GM21528 (cell line): ENCODE data around the gene SLC49A4.

Source experiments
- ATAC-seq: cut with Tn5 transposase; IDR thresholded peaks from one replicate; pipeline ENCODE4 v1.9.1; 2021; ENCODE audit warnings: mild to moderate bottlenecking, moderate library complexity; ENCODE audit not compliant: unreplicated experiment, low FRiP score

SLC49A4 gene

GRCh38 chr3:122843604-122844003, 48.7 kb downstream of the SLC49A4 start:
- ATAC-seq, result no peak

- no peak for ATAC-seq
Observed at GRCh38 chr3:122857019-122857418, 62.1 kb downstream of the SLC49A4 start.

DNA sequence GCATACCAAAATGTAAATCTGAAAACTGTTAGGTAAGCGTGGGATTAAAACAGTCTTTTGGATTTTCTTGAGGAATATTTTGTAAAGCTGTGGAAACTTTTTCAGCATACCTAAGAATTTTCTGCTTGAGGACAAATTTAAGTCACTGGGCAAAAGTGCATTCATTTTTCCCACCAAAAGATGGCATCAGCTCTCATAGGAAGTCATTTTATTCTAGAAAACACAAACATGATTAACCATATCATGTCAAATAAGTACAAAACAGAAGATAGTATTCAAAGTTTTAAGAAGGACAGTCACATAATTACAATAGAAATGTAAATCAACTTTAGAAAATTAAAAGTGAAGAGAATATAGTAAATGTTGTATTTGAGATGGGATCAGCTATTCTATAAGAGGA, 63.5 kb downstream of the SLC49A4 start:
- ATAC-seq, result no peak

- no peak for ATAC-seq
Observed at GRCh38 chr3:122859021-122859805, 64.3 kb downstream of the SLC49A4 start.

DNA sequence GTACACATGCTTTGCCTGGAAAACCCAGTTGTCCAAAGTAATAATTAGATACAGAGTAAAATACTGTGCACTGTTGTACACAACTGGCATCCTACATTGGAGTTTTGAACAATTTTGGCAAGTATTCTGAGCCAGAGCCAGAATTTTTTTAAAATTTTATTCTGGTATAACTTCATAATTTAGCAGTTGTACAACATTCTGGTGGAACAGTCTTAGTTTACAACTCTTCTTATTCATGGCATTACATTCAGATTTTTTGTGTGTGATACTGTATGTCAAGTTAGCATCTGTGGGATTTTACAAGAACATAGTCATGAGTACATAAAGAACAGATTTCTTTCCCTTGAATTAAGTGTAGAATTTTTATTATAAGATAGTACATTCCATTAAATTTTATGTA, 67.5 kb downstream of the SLC49A4 start:
- no peak for ATAC-seq

DNA sequence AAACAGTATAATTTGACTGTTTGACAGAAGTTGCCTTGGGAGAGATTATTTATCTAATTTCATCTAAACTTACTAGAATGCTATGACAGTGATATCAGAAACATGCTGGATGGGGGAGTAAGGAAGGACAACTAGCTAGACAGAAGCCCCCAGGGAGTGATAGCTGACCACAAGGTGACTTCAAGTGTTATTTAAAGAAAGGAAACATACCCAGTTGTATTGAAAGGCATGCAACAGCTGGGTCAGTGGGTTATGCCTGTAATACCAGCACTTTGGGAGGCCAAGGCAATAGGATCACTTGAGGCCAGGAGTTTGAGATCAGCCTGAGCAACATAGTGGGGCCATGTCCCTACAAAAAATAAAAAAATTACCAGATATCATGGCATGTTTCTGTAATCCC, 69.6 kb downstream of the SLC49A4 start:
- ATAC-seq, result no peak

DNA sequence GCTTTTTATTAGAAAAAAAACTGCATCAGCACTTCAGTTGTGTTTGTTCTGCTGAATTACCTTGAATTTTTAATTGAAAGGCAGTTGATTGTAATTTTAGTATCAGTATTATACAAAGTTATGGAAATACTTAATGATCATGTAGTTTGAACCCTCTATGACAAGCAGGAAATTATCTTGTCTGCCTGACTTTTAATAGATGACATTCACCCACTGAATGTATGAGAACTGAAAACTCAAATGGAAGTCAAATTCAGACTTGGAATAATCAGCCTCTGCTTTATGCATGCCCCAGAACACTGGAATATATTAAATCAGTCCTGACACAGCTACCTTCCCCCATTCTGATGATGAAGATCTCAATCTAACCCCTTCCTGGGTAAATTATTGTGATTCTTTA, 73.5 kb downstream of the SLC49A4 start:
- ATAC-seq, result no peak

GRCh38 chr3:122873741-122874515, 79.1 kb downstream of the SLC49A4 start:
- ATAC-seq, result no peak

- no peak for ATAC-seq
Observed at GRCh38 chr3:122875547-122876127, 80.8 kb downstream of the SLC49A4 start.

DNA sequence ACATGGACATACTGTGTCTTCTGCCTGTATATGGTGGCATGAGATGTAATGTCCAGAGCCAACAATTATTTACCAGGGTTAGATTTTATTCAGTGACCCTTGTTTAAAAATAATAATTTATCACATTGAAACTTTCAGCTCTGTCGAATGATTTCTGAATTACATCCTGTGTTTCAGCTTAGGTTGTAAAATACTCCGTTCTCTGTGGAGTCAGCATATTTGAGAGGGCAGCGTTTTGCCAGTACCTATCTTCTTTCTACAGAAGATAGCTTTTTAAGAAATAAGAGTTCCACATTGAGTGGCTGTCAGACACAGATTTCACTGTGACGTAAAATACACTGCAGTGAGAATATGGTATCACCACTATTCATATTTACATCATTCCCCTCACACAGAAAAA, 85.3 kb downstream of the SLC49A4 start:
- no peak for ATAC-seq

- ATAC-seq, result no peak
Observed at GRCh38 chr3:122880624-122881023, 85.8 kb downstream of the SLC49A4 start.

GRCh38 chr3:122882361-122882947, 87.6 kb downstream of the SLC49A4 start:
- ATAC-seq, result no peak

- ATAC-seq, result no peak
Observed at GRCh38 chr3:122886251-122886650, 91.4 kb downstream of the SLC49A4 start.

- no peak for ATAC-seq
Observed at GRCh38 chr3:122886946-122887345, 92.1 kb downstream of the SLC49A4 start.

GRCh38 chr3:122890077-122890719, 95.3 kb downstream of the SLC49A4 start:
- ATAC-seq, result peak; percentile 52

DNA sequence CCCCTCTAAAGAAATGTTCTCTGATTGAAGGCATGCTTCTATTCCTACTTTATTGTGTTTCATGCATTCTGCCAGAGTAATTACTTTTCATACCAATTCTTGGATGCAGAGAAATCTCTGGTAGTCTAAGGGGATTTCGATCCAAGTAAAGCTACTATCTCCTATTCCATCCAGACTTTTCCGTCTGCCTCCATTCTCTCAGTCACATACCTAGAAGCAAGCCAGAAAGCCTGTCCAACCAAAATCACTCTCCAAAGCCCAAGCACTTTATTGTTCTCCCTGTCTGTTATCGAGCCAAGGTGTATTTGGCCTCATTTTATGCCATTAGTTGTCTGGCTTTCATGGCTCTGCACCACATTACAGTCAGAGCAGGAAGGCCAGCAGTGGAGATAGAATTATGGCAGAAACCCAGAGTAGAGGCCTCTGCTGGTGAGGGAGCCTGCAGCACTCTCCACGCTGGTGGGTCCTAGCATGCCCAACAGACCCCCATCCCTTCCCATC, 95.9 kb downstream of the SLC49A4 start:
- no peak for ATAC-seq

- ATAC-seq, result no peak
Observed at GRCh38 chr3:122892118-122892960, 97.5 kb downstream of the SLC49A4 start.

DNA sequence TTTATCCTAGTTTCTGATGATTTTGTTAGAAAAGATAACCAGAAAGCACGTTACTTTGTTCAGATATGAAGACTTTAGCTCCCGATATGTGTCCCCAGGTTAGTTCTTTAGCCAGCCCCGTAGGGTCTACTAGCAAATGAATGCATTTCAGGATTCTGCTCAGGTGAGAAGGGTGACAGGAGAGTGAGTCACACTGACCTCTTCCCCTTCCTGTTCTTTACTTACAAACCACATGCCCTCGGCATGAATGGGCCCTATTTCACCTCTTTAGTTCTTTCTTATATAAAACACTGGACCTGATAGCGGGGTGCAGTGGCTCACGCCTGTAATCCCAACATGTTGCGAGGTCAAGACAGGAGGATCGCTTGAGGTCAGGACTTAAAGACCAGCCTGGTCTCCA, 98.4 kb downstream of the SLC49A4 start:
- no peak for ATAC-seq
